AG04450 (cell line): ENCODE measurements around the gene TIE1. TPM values are rescaled to one million over a fixed set of nuclear protein-coding genes. Genes with fewer than 3 reads are reported as not detected.

Source experiments
- CTCF ChIA-PET: fragments of 300-600, 350-600 bp; formaldehyde crosslinking; extraction: SDS; loops from one replicate; lab custom pipeline; 2022; ENCODE audit warnings: antibody characterized with exemption, inconsistent platforms; lab: Charles Lee
- POLR2A ChIA-PET: fragments of 350-600 bp; formaldehyde crosslinking; extraction: SDS; loops from one replicate; lab custom pipeline; 2021; ENCODE audit warnings: antibody characterized with exemption, inconsistent platforms; lab: Yijun Ruan, JAX
- DNase-seq: peaks from one replicate; pipeline ENCODE4 v3.0.0-alpha.2; 2011; ENCODE audit warnings: low read depth, low spot score
- H3K27ac ChIP-seq: one replicate; pipeline ENCODE4 v1.5.1; 2012; ENCODE audit warnings: low read depth, low read length, control low read depth
- H3K27me3 ChIP-seq: one replicate; pipeline ENCODE4 v1.6.0; 2012; ENCODE audit warnings: low read length; ENCODE audit not compliant: control insufficient read depth, insufficient read depth
- H3K4me3 ChIP-seq: 2 replicates; pipeline ENCODE4 v1.5.1; 2011; ENCODE audit warnings: mild to moderate bottlenecking, low read depth, low read length, control low read depth
- H3K9me3 ChIP-seq: 2 replicates; pipeline ENCODE4 v1.5.1; 2012; ENCODE audit warnings: low read length; ENCODE audit not compliant: control insufficient read depth, insufficient read depth
- polyA plus RNA-seq: library from polyadenylated mRNA; depleted of rRNA; stranded (reverse); fragments of >200 nt; gene quantifications from 2 replicates; pipeline ENCODE4 v1.2.3, GENCODE V29; 2011
- TF ChIP-seq, protein P1 (sequence below): IDR thresholded peaks from 2 replicates; pipeline ENCODE4 v1.5.1; 2011; ENCODE audit warnings: low read depth, low read length, control low read depth, inconsistent platforms

Gene TIE1
- polyA plus RNA-seq, 1 experiment, result 0.76 TPM

DNA sequence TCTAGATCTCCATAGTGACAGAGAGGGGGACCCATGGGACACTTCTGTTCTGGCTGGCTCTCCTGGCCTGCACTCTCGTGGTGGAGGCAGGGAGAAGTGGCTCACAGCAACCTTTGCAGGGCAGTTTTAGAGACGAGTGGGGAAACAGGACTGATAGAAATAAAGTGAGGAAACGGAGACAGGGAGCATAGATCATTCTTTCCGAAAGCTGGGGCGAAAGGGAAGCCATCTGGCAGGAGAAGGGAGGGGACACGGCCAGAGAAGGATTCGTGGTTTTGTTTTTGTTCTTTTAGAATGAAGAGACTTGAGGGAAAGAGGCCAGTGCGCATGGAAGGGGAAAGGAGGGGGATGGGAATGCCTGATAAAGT lies 3.5 kb downstream of the TIE1 start:
- Histone ChIP-seq H3K9me3 (no peaks in the 10 kb centered on the region), H3K27ac (no peak overlapping the region), H3K27me3 (peaks cover 3% of the 10 kb centered on the region), H3K4me3 (no peak overlapping the region)
- TF ChIP-seq, protein P1, sequence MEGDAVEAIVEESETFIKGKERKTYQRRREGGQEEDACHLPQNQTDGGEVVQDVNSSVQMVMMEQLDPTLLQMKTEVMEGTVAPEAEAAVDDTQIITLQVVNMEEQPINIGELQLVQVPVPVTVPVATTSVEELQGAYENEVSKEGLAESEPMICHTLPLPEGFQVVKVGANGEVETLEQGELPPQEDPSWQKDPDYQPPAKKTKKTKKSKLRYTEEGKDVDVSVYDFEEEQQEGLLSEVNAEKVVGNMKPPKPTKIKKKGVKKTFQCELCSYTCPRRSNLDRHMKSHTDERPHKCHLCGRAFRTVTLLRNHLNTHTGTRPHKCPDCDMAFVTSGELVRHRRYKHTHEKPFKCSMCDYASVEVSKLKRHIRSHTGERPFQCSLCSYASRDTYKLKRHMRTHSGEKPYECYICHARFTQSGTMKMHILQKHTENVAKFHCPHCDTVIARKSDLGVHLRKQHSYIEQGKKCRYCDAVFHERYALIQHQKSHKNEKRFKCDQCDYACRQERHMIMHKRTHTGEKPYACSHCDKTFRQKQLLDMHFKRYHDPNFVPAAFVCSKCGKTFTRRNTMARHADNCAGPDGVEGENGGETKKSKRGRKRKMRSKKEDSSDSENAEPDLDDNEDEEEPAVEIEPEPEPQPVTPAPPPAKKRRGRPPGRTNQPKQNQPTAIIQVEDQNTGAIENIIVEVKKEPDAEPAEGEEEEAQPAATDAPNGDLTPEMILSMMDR, result no peak
- ChIA-PET POLR2A (interaction anchor here (0.6 to 0.7 kb wide), 2 partner anchors 17 to 134 kb away, joined by 3 read pairs; no protein-coding TSS in a partner anchor), CTCF (no interaction called here)
- no peak for DNase-seq

- DNase-seq, result no peak
- no peak overlapping the region for H3K4me3 ChIP-seq
- no peaks in the 10 kb centered on the region for H3K9me3 ChIP-seq
- POLR2A ChIA-PET, result interaction anchor here (0.6 kb wide), 1 partner anchor 16 kb away, joined by 3 read pairs; no protein-coding TSS in a partner anchor
- CTCF ChIA-PET, result no interaction called here
- H3K27me3 ChIP-seq, result peaks cover 3% of the 10 kb centered on the region
- TF ChIP-seq, protein P1, result no peak
- H3K27ac ChIP-seq, result no peak overlapping the region
These were observed 4.1 kb downstream of the TIE1 start for GRCh38 chr1:43304771-43305300.

GRCh38 chr1:43305461-43305860 lies 4.7 kb downstream of the TIE1 start:
- H3K27me3 ChIP-seq, result peaks cover 3% of the 10 kb centered on the region
- H3K9me3 ChIP-seq, result no peaks in the 10 kb centered on the region
- CTCF ChIA-PET, result no interaction called here
- H3K4me3 ChIP-seq, result no peak overlapping the region
- DNase-seq, result no peak
- TF ChIP-seq, protein P1, result no peak
- POLR2A ChIA-PET, result no interaction called here
- H3K27ac ChIP-seq, result no peak overlapping the region

DNA sequence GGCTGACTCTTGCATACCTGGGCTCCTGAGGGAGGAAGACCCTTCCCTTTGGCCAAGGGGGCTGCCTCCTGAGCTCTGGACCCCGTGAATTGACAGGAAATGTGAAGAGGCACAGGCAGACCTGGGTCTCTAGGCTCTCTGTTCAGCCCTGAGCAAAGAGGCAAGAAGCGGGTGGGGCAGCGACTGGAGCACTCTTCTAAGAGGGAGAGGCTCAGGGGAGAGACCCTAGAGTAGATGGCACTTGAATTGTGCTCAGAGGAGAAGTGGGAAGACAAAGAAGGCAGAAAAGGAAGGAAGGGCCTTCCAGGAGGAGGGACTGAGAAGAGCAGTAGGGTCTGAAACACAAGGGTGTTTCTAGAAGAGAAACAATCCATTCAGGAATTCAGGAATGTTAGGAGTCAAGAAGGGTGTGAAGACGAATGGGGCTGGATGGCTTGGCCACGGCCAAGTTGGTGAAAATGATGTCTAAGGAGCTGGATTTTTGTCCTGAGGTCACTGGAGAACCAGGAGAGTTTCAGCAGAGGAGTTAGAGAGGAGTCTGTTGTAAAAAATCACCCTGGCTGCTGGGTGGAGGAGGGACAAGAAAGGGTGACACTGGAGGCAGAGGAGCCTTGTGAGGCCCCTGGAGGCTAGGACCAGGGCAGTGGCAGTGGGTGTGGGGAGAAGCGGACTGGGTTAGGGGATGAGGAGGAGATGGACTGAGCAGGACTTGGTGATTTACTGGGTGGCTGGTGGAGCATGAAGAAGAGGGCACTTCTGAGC lies 5.3 kb downstream of the TIE1 start:
- CTCF ChIA-PET, result no interaction called here
- TF ChIP-seq, protein P1, result no peak
- POLR2A ChIA-PET, result no interaction called here
- Histone ChIP-seq H3K27ac (no peak overlapping the region), H3K27me3 (peaks cover 3% of the 10 kb centered on the region), H3K4me3 (no peak overlapping the region), H3K9me3 (no peaks in the 10 kb centered on the region)
- DNase-seq, result no peak
